WERI-Rb-1 (cell line): ENCODE results near the gene CMTM7.

Experiments
- DNase-seq: peaks from one replicate; pipeline ENCODE4 v3.0.0-alpha.2; 2020
- H3K27ac ChIP-seq: fragments of 250-450 bp; sonication (Bioruptor Pico); 2 replicates; pipeline ENCODE4 v1.5.1; 2020; ENCODE audit warnings: mild to moderate bottlenecking, moderate library complexity
- H3K27me3 ChIP-seq: fragments of 250-450 bp; sonication (Bioruptor Pico); 2 replicates; pipeline ENCODE4 v1.5.1; 2021; ENCODE audit warnings: mild to moderate bottlenecking, low read depth, moderate library complexity; ENCODE audit not compliant: insufficient read depth, severe bottlenecking
- H3K36me3 ChIP-seq: fragments of 250-450 bp; sonication (Bioruptor Pico); 2 replicates; pipeline ENCODE4 v1.5.1; 2020; ENCODE audit warnings: mild to moderate bottlenecking, moderate library complexity
- H3K4me3 ChIP-seq: 2 replicates; pipeline ENCODE4 v1.5.1; 2011; ENCODE audit warnings: low read depth, mild to moderate bottlenecking, control low read depth, low read length
- H3K9me3 ChIP-seq: fragments of 250-450 bp; sonication (Bioruptor Pico); 2 replicates; pipeline ENCODE4 v1.5.1; 2021; ENCODE audit warnings: mild to moderate bottlenecking, moderate library complexity; ENCODE audit not compliant: severe bottlenecking
- CTCF ChIP-seq: IDR thresholded peaks from 2 replicates; pipeline ENCODE4 v1.5.1; 2011; ENCODE audit warnings: low read depth, mild to moderate bottlenecking, control low read depth, inconsistent platforms, low read length

CMTM7 gene

DNA sequence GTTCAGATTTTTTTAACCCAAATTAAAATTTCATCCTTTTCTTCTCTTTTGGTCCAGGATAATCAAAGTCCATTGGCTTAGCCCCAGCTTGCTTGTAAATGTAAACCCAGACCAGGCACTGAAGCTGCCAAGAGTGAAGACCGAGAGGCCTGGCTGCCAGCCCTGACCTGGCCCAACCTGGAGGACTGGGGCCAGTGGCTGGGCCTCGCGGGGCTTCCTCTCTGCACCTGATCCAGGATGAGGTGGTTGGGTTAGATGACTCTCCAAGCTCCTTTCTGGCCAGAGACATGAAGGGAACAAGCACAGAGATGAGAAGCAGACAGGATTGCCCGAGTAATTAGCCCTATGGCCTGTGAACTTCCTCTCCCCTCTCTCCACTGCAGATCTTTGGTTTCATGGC, 60.4 kb downstream of the CMTM7 start:
- H3K4me3 ChIP-seq = no peak overlapping the region
- H3K27me3 ChIP-seq = no peaks in the 10 kb centered on the region
- no peaks in the 10 kb centered on the region for H3K9me3 ChIP-seq
- no peak for DNase-seq
- no peak for TF ChIP-seq CTCF
- no peak overlapping the region for H3K27ac ChIP-seq
- H3K36me3 ChIP-seq = no peaks in the 10 kb centered on the region

GRCh38 chr3:32453346-32453745, 61.7 kb downstream of the CMTM7 start:
- Histone ChIP-seq H3K36me3 (no peaks in the 10 kb centered on the region), H3K27ac (no peak overlapping the region), H3K4me3 (no peak overlapping the region), H3K9me3 (no peaks in the 10 kb centered on the region), H3K27me3 (no peaks in the 10 kb centered on the region)
- no peak for DNase-seq
- no peak for TF ChIP-seq CTCF

DNA sequence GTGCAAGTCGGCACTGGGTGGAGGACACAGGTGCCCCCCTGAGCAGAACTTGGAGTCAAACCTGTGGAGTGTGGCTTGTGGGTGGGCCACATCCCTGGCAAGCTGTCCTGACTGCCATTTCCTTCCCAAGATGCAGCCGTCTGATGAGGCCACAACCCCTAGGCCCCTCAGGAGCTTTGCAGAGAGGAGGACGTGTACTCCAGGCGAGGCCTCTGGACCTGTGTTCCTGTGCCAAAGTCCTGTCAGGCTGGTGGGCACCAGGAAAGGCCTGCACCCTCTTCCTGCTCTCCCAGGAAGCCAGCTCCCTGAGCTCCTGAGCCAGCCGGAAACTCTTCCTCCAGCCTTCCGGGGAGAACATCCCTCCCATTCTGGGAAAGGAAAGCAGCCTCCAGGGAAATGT, 62.5 kb downstream of the CMTM7 start:
- Histone ChIP-seq H3K36me3 (no peaks in the 10 kb centered on the region), H3K27ac (no peak overlapping the region)

DNA sequence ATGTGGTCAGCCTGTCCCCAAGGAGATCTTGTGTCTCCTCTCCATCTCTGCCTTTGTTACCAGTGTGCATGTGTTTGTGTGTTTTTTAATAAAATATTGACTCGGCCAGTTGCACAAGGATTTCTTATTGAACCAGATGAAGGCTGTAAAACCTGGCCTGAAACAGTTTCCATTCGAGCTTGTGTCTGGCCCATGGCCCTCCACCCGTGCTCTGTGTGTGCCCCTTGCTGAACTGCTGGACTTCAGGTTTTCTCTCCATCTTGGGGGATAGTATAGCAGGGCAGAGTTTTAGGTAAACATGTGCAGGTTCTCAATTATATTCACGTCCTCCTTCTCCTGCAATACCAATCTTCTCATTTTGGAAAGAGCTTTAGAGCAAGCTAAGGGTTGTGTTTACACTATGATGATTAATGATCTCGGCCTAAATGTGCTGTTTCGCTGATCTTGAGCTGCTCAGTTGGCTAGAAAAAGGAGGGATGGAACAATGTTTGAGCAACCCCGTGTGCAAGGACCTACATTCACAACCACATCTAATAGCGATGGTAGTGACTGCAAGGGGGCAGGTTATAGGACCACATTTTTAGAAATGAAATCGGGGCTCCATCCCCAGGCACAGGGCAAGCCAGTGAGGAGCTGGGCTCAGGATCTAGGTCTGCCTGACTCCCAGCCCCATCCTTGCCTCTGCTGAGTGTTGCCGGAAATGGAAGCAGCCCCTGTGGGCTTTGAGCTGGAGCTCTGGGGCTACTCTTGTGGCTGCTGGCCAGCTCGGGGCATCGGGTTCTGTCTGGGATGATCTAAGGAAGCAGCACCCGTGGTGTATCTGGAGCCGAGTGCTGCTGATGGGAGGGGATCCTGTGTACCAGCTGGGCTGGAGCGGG, 63.3 kb downstream of the CMTM7 start:
- no peak overlapping the region for H3K27ac ChIP-seq
- no peaks in the 10 kb centered on the region for H3K9me3 ChIP-seq
- H3K36me3 ChIP-seq = no peaks in the 10 kb centered on the region
- no peak for DNase-seq
- H3K27me3 ChIP-seq = no peaks in the 10 kb centered on the region
- TF ChIP-seq CTCF = no peak
- H3K4me3 ChIP-seq = no peak overlapping the region

More for the DNA sequence above, 62.5 kb downstream of the CMTM7 start:
- no peak overlapping the region for H3K4me3 ChIP-seq
- H3K9me3 ChIP-seq = no peaks in the 10 kb centered on the region
- DNase-seq = no peak
- no peak for TF ChIP-seq CTCF
- H3K27me3 ChIP-seq = no peaks in the 10 kb centered on the region

DNA sequence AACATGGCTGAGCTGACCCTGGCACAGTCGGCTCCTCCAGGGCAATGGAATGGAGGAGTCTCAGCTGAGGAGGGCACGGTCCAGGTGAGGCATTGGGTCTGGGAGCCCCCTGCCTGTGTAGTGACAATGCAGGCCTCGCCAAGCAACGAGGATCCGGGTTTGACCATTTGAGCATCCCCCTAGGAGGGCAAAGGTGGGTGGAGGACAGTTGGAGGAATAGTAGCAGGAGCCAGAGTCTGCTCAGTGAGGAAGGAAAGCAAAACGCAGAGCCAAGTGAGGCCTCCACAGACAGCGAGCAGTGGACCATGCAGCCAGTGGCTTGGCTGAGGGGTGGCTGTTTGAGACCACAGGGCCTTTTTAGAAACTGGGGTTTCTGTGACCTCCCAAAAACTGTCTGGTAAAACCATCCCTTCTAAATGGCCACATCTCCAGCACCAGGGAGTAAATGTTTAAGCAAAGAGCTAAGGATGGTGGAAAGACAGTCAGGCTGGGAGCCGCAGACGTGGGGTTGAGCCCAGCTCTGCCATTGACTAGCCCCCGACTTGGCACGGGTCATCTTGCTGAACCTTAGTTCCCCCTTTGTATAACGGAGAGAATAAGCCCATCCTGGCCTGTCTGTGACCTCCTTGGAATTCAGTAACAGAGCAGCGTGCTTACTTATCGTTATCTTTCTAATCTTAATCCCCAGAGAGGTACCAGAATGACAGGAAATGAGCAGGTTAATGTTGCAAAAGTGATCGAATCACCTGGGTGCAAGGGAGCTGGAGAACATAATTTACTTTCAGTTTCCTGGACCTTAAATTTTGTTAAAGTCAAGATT, 64.2 kb downstream of the CMTM7 start:
- no peak overlapping the region for H3K27ac ChIP-seq
- no peaks in the 10 kb centered on the region for H3K27me3 ChIP-seq
- no peak for TF ChIP-seq CTCF
- H3K9me3 ChIP-seq = no peaks in the 10 kb centered on the region
- no peak overlapping the region for H3K4me3 ChIP-seq
- H3K36me3 ChIP-seq = no peaks in the 10 kb centered on the region
- DNase-seq = peak; percentile 27
